Activated naive CD8-positive, alpha-beta T cell treated with anti-CD3 and anti-CD28 coated beads for 36 hours (primary cell): ENCODE measurements around the gene TMPRSS7. TPM values are rescaled to one million over a fixed set of nuclear protein-coding genes. Genes with fewer than 3 reads are reported as not detected.

Experiments used
- total RNA-seq, 2 experiments: library from RNA; stranded (reverse); gene quantifications; one replicate each; pipeline ENCODE4 v1.2.3, GENCODE V29; 2021

Gene TMPRSS7
- total RNA-seq, 2 experiments from 2014 or later, result not detected

Other genes starting within 250 kb of the TMPRSS7 start
- gene PHLDB2, start 175.5 kb upstream of the TMPRSS7 start, total RNA-seq, result 1 to 10 TPM; 2.3 to 2.5 TPM
- 10 to 100 TPM; 56.2 to 57.8 TPM for gene ABHD10, start 55.7 kb upstream of the TMPRSS7 start, total RNA-seq
- under 1 TPM; 0.31 to 0.48 TPM for gene TAGLN3, start 35.8 kb upstream of the TMPRSS7 start, total RNA-seq
- gene C3orf52, start 51.7 kb downstream of the TMPRSS7 start, total RNA-seq, result 1 to 10 TPM; 3.4 to 4.5 TPM
- 1 to 10 TPM; 7.5 to 8.5 TPM for gene GCSAM, start 98.5 kb downstream of the TMPRSS7 start, total RNA-seq